ENCODE results near the gene KIAA0319L. TPM values are rescaled to one million over a fixed set of nuclear protein-coding genes. Genes with fewer than 3 reads are reported as not detected.

The KIAA0319L gene
- total RNA-seq, 1 experiment from 2014 or later: 20.9 TPM

- H3K4me2 ChIP-seq (ENCODE audit: low read length): no peak overlapping the region
- no peak for ATAC-seq
- CTCF ChIA-PET: interaction anchor here (0.6 kb wide), 1 partner anchor 39 kb away, joined by 4 read pairs; no protein-coding TSS in a partner anchor
- peaks cover 3% of the 10 kb centered on the region; the same call in 1 of the 2 replicates for H3K36me3 ChIP-seq (ENCODE audit: low read depth, low read length)
- peaks cover 8% of the 10 kb centered on the region for H3K79me2 ChIP-seq (ENCODE audit: low read length)
- H3K9me2 ChIP-seq (replicated peaks; ENCODE audit: low read length): no peaks in the 10 kb centered on the region
- no peak overlapping the region for H3K27ac ChIP-seq (ENCODE audit: low read length)
- H3F3A ChIP-seq (ENCODE audit: low read length, unreplicated experiment): no peaks in the 10 kb centered on the region
- intact Hi-C loops (cut with micrococcal nuclease): no loop called here
- H3K27me3 ChIP-seq (ENCODE audit: low read length): no peaks in the 10 kb centered on the region
- POLR2A ChIA-PET (ENCODE audit: unreplicated experiment): interaction anchor here (0.7 kb wide), 1 partner anchor 707 kb away, joined by 4 read pairs; no protein-coding TSS in a partner anchor
- H3K4me1 ChIP-seq (ENCODE audit: insufficient read depth, low read length): peaks cover 17% of the 10 kb centered on the region
- DNase-seq: no peak
- TF ChIP-seq EZH2phosphoT487 (IDR thresholded peaks at IDR 0.05; ENCODE audit: borderline replicate concordance, low read length): no peak
- BruUV-seq (replicated peaks): no TSS peak
- H2AFZ ChIP-seq (ENCODE audit: low read length): no peak overlapping the region
- H4K20me1 ChIP-seq (ENCODE audit: low read length): no peaks in the 10 kb centered on the region
- no peaks in the 10 kb centered on the region for H3K9me3 ChIP-seq (ENCODE audit: low read length)
- H3K4me3 ChIP-seq (ENCODE audit: low read length): no peak overlapping the region
- H3K9ac ChIP-seq (ENCODE audit: low read length): no peak overlapping the region
These were observed 17.4 kb downstream of the KIAA0319L start for GRCh38 chr1:35539824-35540261.

- CTCF ChIA-PET: interaction anchor here (0.6 kb wide), 1 partner anchor 38 kb away, joined by 4 read pairs; no protein-coding TSS in a partner anchor
- POLR2A ChIA-PET (ENCODE audit: unreplicated experiment): interaction anchor here (0.7 kb wide), 1 partner anchor 706 kb away, joined by 4 read pairs; no protein-coding TSS in a partner anchor
- H3K27ac ChIP-seq (ENCODE audit: low read length): no peak overlapping the region
- no peak overlapping the region for H3K4me3 ChIP-seq (ENCODE audit: low read length)
- BruUV-seq (replicated peaks): no TSS peak
- H3K9ac ChIP-seq (ENCODE audit: low read length): no peak overlapping the region
- ATAC-seq (no peak), DNase-seq (no peak)
- no peaks in the 10 kb centered on the region for H3K9me2 ChIP-seq (replicated peaks; ENCODE audit: low read length)
- no peak for TF ChIP-seq EZH2phosphoT487 (IDR thresholded peaks at IDR 0.05; ENCODE audit: borderline replicate concordance, low read length)
- no peak for TF ChIP-seq EZH2 (IDR thresholded peaks at IDR 0.05; ENCODE audit: low read length, unreplicated experiment)
- TF ChIP-seq, protein P1, sequence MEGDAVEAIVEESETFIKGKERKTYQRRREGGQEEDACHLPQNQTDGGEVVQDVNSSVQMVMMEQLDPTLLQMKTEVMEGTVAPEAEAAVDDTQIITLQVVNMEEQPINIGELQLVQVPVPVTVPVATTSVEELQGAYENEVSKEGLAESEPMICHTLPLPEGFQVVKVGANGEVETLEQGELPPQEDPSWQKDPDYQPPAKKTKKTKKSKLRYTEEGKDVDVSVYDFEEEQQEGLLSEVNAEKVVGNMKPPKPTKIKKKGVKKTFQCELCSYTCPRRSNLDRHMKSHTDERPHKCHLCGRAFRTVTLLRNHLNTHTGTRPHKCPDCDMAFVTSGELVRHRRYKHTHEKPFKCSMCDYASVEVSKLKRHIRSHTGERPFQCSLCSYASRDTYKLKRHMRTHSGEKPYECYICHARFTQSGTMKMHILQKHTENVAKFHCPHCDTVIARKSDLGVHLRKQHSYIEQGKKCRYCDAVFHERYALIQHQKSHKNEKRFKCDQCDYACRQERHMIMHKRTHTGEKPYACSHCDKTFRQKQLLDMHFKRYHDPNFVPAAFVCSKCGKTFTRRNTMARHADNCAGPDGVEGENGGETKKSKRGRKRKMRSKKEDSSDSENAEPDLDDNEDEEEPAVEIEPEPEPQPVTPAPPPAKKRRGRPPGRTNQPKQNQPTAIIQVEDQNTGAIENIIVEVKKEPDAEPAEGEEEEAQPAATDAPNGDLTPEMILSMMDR (conservative IDR thresholded peaks at IDR 0.05; ENCODE audit: low read depth, low read length): no peak
- intact Hi-C loops (cut with micrococcal nuclease): no loop called here
- peaks cover 8% of the 10 kb centered on the region; the same call in 1 of the 2 replicates for H3K79me2 ChIP-seq (ENCODE audit: low read length)
- no peak overlapping the region for H3K4me2 ChIP-seq (ENCODE audit: low read length)
- no peaks in the 10 kb centered on the region for H4K20me1 ChIP-seq (ENCODE audit: low read length)
- H3K36me3 ChIP-seq (ENCODE audit: low read depth, low read length): peaks cover 3% of the 10 kb centered on the region; the same call in 1 of the 2 replicates
- H3F3A ChIP-seq (ENCODE audit: low read length, unreplicated experiment): no peaks in the 10 kb centered on the region
- H2AFZ ChIP-seq (ENCODE audit: low read length): no peak overlapping the region
- H3K9me3 ChIP-seq (ENCODE audit: low read length): no peaks in the 10 kb centered on the region
- no peaks in the 10 kb centered on the region for H3K27me3 ChIP-seq (ENCODE audit: low read length)
- peaks cover 17% of the 10 kb centered on the region for H3K4me1 ChIP-seq (ENCODE audit: insufficient read depth, low read length)
These were observed 18.0 kb downstream of the KIAA0319L start for GRCh38 chr1:35539073-35539823.

GRCh38 chr1:35537806-35538205 is 19.4 kb downstream of the KIAA0319L start:
- DNase-seq (no peak), ATAC-seq (no peak)
- no peaks in the 10 kb centered on the region for H3F3A ChIP-seq (ENCODE audit: low read length, unreplicated experiment)
- H3K36me3 ChIP-seq (ENCODE audit: low read depth, low read length): peaks cover 3% of the 10 kb centered on the region; the same call in 1 of the 2 replicates
- no peaks in the 10 kb centered on the region for H3K9me3 ChIP-seq (ENCODE audit: low read length)
- H3K4me3 ChIP-seq (ENCODE audit: low read length): no peak overlapping the region
- no peaks in the 10 kb centered on the region for H3K9me2 ChIP-seq (replicated peaks; ENCODE audit: low read length)
- H3K4me1 ChIP-seq (ENCODE audit: insufficient read depth, low read length): peaks cover 6% of the 10 kb centered on the region; the same call in 1 of the 2 replicates
- H3K4me2 ChIP-seq (ENCODE audit: low read length): no peak overlapping the region
- no TSS peak for BruUV-seq (replicated peaks)
- H3K9ac ChIP-seq (ENCODE audit: low read length): no peak overlapping the region
- peaks cover 8% of the 10 kb centered on the region; the same call in 1 of the 2 replicates for H3K79me2 ChIP-seq (ENCODE audit: low read length)
- TF ChIP-seq, protein P1 (conservative IDR thresholded peaks at IDR 0.05; ENCODE audit: low read depth, low read length): no peak
- no peak for TF ChIP-seq EZH2phosphoT487 (IDR thresholded peaks at IDR 0.05; ENCODE audit: borderline replicate concordance, low read length)
- TF ChIP-seq EZH2 (IDR thresholded peaks at IDR 0.05; ENCODE audit: low read length, unreplicated experiment): no peak
- H3K27me3 ChIP-seq (ENCODE audit: low read length): no peaks in the 10 kb centered on the region
- ChIA-PET CTCF (interaction anchor here (0.7 to 1.0 kb wide), 3 partner anchors 13 to 762 kb away, joined by 3 to 6 read pairs (median 5); no protein-coding TSS in a partner anchor), POLR2A (ENCODE audit: unreplicated experiment) (no interaction called here)
- H3K27ac ChIP-seq (ENCODE audit: low read length): no peak overlapping the region
- intact Hi-C loops (cut with micrococcal nuclease): no loop called here
- no peaks in the 10 kb centered on the region for H4K20me1 ChIP-seq (ENCODE audit: low read length)
- H2AFZ ChIP-seq (ENCODE audit: low read length): no peak overlapping the region

Measured in PC-3 (cell line).